A549 (cell line): ENCODE results near the gene HOXA10.

Source experiments
- POLR2A ChIP-seq: IDR thresholded peaks from 2 replicates; pipeline ENCODE4 v1.6.1; 2012; ENCODE audit warnings: mild to moderate bottlenecking, low read length
- POLR2AphosphoS2 ChIP-seq: conservative IDR thresholded peaks from 2 replicates; pipeline ENCODE4 v1.6.1; 2012; ENCODE audit warnings: low read length, improper control_type of control experiment, inconsistent platforms
- SMC3 ChIP-seq: fragments of >200 bp; sonication (Bioruptor Twin); formaldehyde crosslinking; IDR thresholded peaks from 3 replicates; pipeline ENCODE4 v1.6.1; 2018; ENCODE audit warnings: inconsistent platforms
- TF ChIP-seq, protein P1 (sequence below): fragments of >200 bp; sonication (Bioruptor Twin); formaldehyde crosslinking; IDR thresholded peaks from 3 replicates; pipeline ENCODE4 v1.5.1; 2016
- TF ChIP-seq, protein P2 (sequence below): fragments of 200-600 bp; sonication (generic); IDR thresholded peaks from 2 replicates; pipeline ENCODE4 v1.6.1; 2016; ENCODE audit warnings: antibody characterized with exemption, mild to moderate bottlenecking, moderate library complexity
- TF ChIP-seq, protein P3 (sequence below): fragments of >200 bp; sonication (Bioruptor Twin); formaldehyde crosslinking; IDR thresholded peaks from 2 replicates; pipeline ENCODE4 v1.6.1; 2016

DNA sequence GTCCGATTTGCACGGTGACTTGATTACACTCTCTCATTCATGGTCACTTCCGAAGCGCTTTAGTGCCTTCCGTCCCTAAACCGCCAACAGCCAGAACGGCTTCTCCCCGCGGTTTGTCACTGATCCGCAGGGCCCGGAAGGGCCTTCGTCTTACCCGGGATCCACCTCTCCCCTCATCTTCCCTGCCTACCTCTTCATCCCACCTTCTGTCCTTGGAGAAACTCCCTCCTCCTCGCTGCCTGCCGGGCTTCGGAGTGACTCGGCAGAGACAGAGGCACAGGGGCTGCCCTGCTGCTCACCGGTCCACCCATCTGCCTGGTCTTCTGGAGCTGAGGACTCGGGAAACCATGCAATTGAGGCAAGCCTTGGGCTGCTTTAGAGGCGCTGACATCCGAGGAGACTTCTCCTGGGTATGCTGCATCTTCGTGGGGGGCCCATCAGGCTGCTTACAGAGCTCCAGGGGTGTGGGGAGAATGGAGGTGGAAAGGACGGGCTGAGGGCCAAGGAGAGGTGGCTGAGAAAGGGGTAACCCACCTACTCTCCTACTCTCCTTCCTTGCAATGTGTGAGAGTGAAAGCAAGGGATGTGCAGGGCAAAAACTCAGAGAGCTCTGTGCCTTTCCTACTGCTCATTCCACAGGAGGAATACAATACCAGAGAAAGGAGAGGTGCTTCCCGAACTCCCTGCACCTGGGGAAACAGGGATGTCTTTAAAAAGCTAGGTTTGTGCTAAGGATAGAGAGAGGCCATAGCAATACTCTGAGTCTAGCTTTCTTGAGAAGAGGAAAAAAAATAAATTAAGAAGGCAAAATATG is 11.9 kb upstream of the HOXA10 start:
- TF ChIP-seq, protein P1, sequence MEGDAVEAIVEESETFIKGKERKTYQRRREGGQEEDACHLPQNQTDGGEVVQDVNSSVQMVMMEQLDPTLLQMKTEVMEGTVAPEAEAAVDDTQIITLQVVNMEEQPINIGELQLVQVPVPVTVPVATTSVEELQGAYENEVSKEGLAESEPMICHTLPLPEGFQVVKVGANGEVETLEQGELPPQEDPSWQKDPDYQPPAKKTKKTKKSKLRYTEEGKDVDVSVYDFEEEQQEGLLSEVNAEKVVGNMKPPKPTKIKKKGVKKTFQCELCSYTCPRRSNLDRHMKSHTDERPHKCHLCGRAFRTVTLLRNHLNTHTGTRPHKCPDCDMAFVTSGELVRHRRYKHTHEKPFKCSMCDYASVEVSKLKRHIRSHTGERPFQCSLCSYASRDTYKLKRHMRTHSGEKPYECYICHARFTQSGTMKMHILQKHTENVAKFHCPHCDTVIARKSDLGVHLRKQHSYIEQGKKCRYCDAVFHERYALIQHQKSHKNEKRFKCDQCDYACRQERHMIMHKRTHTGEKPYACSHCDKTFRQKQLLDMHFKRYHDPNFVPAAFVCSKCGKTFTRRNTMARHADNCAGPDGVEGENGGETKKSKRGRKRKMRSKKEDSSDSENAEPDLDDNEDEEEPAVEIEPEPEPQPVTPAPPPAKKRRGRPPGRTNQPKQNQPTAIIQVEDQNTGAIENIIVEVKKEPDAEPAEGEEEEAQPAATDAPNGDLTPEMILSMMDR = no peak
- TF ChIP-seq SMC3 = no peak
- no peak for TF ChIP-seq POLR2AphosphoS2
- TF ChIP-seq, protein P2, sequence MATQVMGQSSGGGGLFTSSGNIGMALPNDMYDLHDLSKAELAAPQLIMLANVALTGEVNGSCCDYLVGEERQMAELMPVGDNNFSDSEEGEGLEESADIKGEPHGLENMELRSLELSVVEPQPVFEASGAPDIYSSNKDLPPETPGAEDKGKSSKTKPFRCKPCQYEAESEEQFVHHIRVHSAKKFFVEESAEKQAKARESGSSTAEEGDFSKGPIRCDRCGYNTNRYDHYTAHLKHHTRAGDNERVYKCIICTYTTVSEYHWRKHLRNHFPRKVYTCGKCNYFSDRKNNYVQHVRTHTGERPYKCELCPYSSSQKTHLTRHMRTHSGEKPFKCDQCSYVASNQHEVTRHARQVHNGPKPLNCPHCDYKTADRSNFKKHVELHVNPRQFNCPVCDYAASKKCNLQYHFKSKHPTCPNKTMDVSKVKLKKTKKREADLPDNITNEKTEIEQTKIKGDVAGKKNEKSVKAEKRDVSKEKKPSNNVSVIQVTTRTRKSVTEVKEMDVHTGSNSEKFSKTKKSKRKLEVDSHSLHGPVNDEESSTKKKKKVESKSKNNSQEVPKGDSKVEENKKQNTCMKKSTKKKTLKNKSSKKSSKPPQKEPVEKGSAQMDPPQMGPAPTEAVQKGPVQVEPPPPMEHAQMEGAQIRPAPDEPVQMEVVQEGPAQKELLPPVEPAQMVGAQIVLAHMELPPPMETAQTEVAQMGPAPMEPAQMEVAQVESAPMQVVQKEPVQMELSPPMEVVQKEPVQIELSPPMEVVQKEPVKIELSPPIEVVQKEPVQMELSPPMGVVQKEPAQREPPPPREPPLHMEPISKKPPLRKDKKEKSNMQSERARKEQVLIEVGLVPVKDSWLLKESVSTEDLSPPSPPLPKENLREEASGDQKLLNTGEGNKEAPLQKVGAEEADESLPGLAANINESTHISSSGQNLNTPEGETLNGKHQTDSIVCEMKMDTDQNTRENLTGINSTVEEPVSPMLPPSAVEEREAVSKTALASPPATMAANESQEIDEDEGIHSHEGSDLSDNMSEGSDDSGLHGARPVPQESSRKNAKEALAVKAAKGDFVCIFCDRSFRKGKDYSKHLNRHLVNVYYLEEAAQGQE = no peak
- TF ChIP-seq POLR2A = no peak
- TF ChIP-seq, protein P3, sequence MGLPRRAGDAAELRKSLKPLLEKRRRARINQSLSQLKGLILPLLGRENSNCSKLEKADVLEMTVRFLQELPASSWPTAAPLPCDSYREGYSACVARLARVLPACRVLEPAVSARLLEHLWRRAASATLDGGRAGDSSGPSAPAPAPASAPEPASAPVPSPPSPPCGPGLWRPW = no peak
